K562 (cell line): ENCODE measurements around the gene ARV1. TPM values are rescaled to one million over a fixed set of nuclear protein-coding genes. Genes with fewer than 3 reads are reported as not detected.

Experiments used
- ATAC-seq: fragments of 200-7000 bp; cut with Tn5 transposase; 3 replicates; pipeline ENCODE4 v1.9.1; 2020; ENCODE audit warnings: moderate library complexity
- BruUV-seq: library from RNA; stranded (reverse); fragments of 400-500 nt; replicated peaks from 2 replicates; lab custom pipeline; 2021; lab: Mats Ljungman, UMichigan
- CTCF ChIA-PET: fragments of 300-600 bp; formaldehyde crosslinking; extraction: SDS; loops from one replicate; lab custom pipeline; 2021; ENCODE audit warnings: low intra/inter-chr PET ratio; lab: Yijun Ruan, JAX
- POLR2A ChIA-PET: fragments of 300-600, 350-650 bp; sonication (Branson Sonifier 250); formaldehyde crosslinking; extraction: SDS; loops from one replicate; lab custom pipeline; 2021; ENCODE audit warnings: antibody characterized with exemption, inconsistent platforms; lab: Yijun Ruan, JAX
- DNase-seq, 4 experiments: peaks; one replicate each; pipeline versions ENCODE4 v3.0.0 to v3.0.0-alpha.2; 2011 to 2018; ENCODE audit warnings: low spot score in 3 of 4, mixed read lengths in 3 of 4; ENCODE audit errors: extremely low read depth in 1 of 4
- FAIRE-seq: peaks from 2 replicates; lab custom pipeline; 2011; peaks lifted over from hg19 to GRCh38; lab: Jason Lieb, UNC
- H2AFZ ChIP-seq: 2 replicates; pipeline ENCODE4 v1.6.0; 2011; ENCODE audit warnings: low read depth, low read length, control low read depth, inconsistent platforms
- H3K27ac ChIP-seq: fragments of 200-600 bp; 3 replicates; pipeline ENCODE4 v1.8.0; 2011; ENCODE audit warnings: low read depth, mild to moderate bottlenecking, control low read depth, inconsistent platforms, low read length, moderate library complexity, mixed read lengths; ENCODE audit errors: extremely low read depth
- H3K27me3 ChIP-seq, 2 experiments: fragments of 300-600 bp in 1 of 2; 2 replicates in 1 of 2; 3 replicates in 1 of 2; pipeline versions ENCODE4 v1.6.0 to v1.8.0; 2011; ENCODE audit warnings: inconsistent platforms in 2 of 2, low read length in 2 of 2, mild to moderate bottlenecking in 1 of 2, mixed read lengths in 1 of 2, moderate library complexity in 1 of 2; ENCODE audit not compliant: control insufficient read depth in 2 of 2, insufficient read depth in 2 of 2
- H3K36me3 ChIP-seq: fragments of 300-600 bp; 3 replicates; pipeline ENCODE4 v1.8.0; 2011; ENCODE audit warnings: mild to moderate bottlenecking, low read length, inconsistent platforms; ENCODE audit not compliant: control insufficient read depth, insufficient read depth
- H3K4me1 ChIP-seq, 2 experiments: fragments of 200-600 bp in 1 of 2; replicated peaks in 1 of 2; 2 replicates in 1 of 2; 3 replicates in 1 of 2; pipeline versions ENCODE4 v1.5.1 to v1.8.0; 2011; ENCODE audit warnings: inconsistent platforms in 2 of 2, low read length in 2 of 2, mild to moderate bottlenecking in 1 of 2, mixed read lengths in 1 of 2, moderate library complexity in 1 of 2; ENCODE audit not compliant: control insufficient read depth in 2 of 2, insufficient read depth in 2 of 2
- H3K4me2 ChIP-seq: 2 replicates; pipeline ENCODE4 v1.6.1; 2011; ENCODE audit warnings: low read length, control low read depth, inconsistent platforms, mixed read lengths; ENCODE audit not compliant: insufficient read depth
- H3K4me3 ChIP-seq: fragments of 200-600 bp; sonication (generic), shearing (Covaris generic); 2 replicates; pipeline ENCODE4 v1.5.1; 2016; ENCODE audit warnings: control low read depth, inconsistent platforms
- H3K79me2 ChIP-seq: fragments of 200-600 bp; 3 replicates; pipeline ENCODE4 v1.8.0; 2011; ENCODE audit warnings: low read length, inconsistent platforms; ENCODE audit not compliant: control insufficient read depth, insufficient read depth
- H3K9ac ChIP-seq, 2 experiments: 2 replicates each; pipeline versions ENCODE4 v1.6.0 to v1.6.1; 2011; ENCODE audit warnings: low read depth in 2 of 2, low read length in 2 of 2, control low read depth in 1 of 2, inconsistent platforms in 1 of 2, mild to moderate bottlenecking in 1 of 2, mixed read lengths in 1 of 2; ENCODE audit not compliant: insufficient read depth in 1 of 2
- H3K9me1 ChIP-seq: one replicate; pipeline ENCODE4 v1.6.0; 2011; ENCODE audit warnings: inconsistent platforms, mild to moderate bottlenecking, low read length, moderate library complexity; ENCODE audit not compliant: control insufficient read depth, insufficient read depth
- H3K9me3 ChIP-seq: replicated peaks from 2 replicates; pipeline ENCODE4 v1.5.1; 2011; ENCODE audit warnings: low read depth, low read length, inconsistent platforms; ENCODE audit not compliant: control insufficient read depth, insufficient read depth
- H4K20me1 ChIP-seq: replicated peaks from 2 replicates; pipeline ENCODE4 v1.6.1; 2011; ENCODE audit warnings: low read length, inconsistent platforms, mixed read lengths; ENCODE audit not compliant: control insufficient read depth, insufficient read depth
- C11orf30 ChIP-seq: fragments of 450-650 bp; IDR thresholded peaks from 2 replicates; pipeline ENCODE4 v1.6.1; 2016; ENCODE audit warnings: low read depth, mild to moderate bottlenecking
- CTCF ChIP-seq, 3 experiments: IDR thresholded peaks in 2 of 3; conservative IDR thresholded peaks in 1 of 3; 2 replicates each; pipeline ENCODE4 v1.5.1; 2011 to 2012; ENCODE audit warnings: low read length in 3 of 3, mild to moderate bottlenecking in 3 of 3, control low read depth in 2 of 3, improper control_type of control experiment in 1 of 3, inconsistent platforms in 1 of 3, low read depth in 1 of 3, mixed read lengths in 1 of 3, moderate library complexity in 1 of 3; ENCODE audit not compliant: insufficient read depth in 2 of 3
- MAFG ChIP-seq: fragments of 450-650 bp; conservative IDR thresholded peaks from 2 replicates; pipeline ENCODE4 v1.6.1; 2016; ENCODE audit warnings: missing genetic modification characterization, missing compliant biosample characterization
- SP1 ChIP-seq: sonication (generic); formaldehyde crosslinking; IDR thresholded peaks from 2 replicates; pipeline ENCODE4 v1.8.1; 2022; ENCODE audit warnings: mild to moderate bottlenecking, missing genetic modification reagents
- SRSF7 ChIP-seq: fragments of 200-400 bp; formaldehyde crosslinking; optimal IDR thresholded peaks from 2 replicates; pipeline ENCODE3; 2017; ENCODE audit warnings: mild to moderate bottlenecking, low read depth, low read length
- ZNF316 ChIP-seq: fragments of 450-650 bp; IDR thresholded peaks from 2 replicates; pipeline ENCODE4 v1.6.1; 2016
- ZNF586 ChIP-seq: fragments of 450-650 bp; formaldehyde crosslinking; conservative IDR thresholded peaks from 2 replicates; pipeline ENCODE4 v1.4.0; 2020; ENCODE audit warnings: mild to moderate bottlenecking, moderate library complexity
- in situ Hi-C: fragments of 300-500 bp; cut with MboI; formaldehyde crosslinking; loops from 4 replicates; pipeline ENCODE4 v1.15.0; 2018; ENCODE audit warnings: inconsistent platforms, mixed read lengths
- intact Hi-C: fragments of 100-400 bp; cut with micrococcal nuclease; formaldehyde crosslinking; loops from 2 replicates; pipeline ENCODE4 v1.14.2; 2022
- polyA plus RNA-seq, 8 experiments: library from polyadenylated mRNA; depleted of rRNA in 4 of 8; stranded (reverse) in 5 of 8; unstranded in 3 of 8; fragments of >200 nt; fragmentation: Nextera tagmentation in 2 of 8; fragmentation: Illumina TruSeq in 1 of 8; extraction: Ambion mirVana in 2 of 8; extraction: Trizol in 1 of 8; gene quantifications; 2 replicates each; pipeline versions ENCODE4 v1.2.1 to v1.2.3, GENCODE V29; 2011 to 2014; ENCODE audit warnings: inconsistent platforms in 1 of 8, missing spikeins in 1 of 8
- total RNA-seq, 7 experiments: library from RNA; depleted of rRNA in 6 of 7; stranded (reverse); fragments of >200 nt in 6 of 7; fragmentation: Illumina TruSeq in 2 of 7; extraction: Trizol in 2 of 7; gene quantifications; 2 replicates each; pipeline versions ENCODE4 v1.2.1 to v1.2.3, GENCODE V29; 2011 to 2021; ENCODE audit warnings: low replicate concordance in 1 of 7

Gene ARV1
- total and polyA plus RNA-seq, 9 of the 15 experiments (the other 6 are each of a cell fraction or from before 2014, with no cell fraction given): 54.8 to 139 (median 74.0) TPM

DNA sequence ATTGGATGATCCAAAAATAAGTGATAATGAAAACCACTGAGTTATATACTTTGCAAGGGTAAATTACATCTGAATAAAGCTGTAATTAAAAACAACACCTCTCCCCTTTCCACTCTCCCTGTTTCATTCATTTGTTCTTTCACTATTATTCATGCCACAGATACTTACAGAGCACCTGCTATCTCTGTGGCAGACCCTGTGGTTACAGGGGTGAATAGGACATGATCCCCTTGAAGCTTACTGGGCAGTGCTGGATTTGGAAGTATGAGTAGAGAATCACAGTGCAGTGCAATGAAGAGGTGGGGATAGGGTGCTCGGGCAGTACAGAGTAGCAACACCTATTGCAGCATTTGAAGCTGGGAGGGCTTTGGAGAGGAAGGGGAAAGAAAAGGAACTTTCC lies 21.7 kb downstream of the ARV1 start (continued):
- TF ChIP-seq CTCF (IDR thresholded peaks at IDR 0.05 in 2 of 3, conservative IDR thresholded peaks at IDR 0.05 in 1 of 3; ENCODE audit: insufficient read depth in 2 of 3, low read depth in 1 of 3, low read length in 3 of 3): 0 out of 6 replicates have a peak, but pooled peaks of 1 of the 3 experiments have one; percentile 0
- TF ChIP-seq, all 486 proteins: peak for 5

DNA sequence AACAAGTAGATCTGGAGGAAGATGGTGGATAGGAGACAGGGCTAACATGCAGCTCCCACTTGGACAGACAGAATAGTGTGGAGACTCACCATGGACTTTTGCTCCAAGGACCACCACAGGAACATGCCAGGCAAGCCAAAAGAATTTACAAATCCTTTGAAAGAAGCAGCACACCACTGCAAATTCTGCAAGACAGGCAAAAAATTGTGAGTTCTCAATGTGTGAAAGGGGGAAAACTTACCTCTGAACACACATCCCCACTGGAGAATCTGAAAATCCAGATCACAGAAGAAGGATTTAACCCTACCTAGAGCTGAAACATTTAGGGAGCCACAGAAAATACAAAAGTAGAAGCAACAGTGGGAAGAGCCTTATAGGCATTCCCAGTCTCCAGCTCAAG lies 23.0 kb downstream of the ARV1 start:
- no peak overlapping the region for H3K27ac ChIP-seq
- no peak overlapping the region for H2AFZ ChIP-seq
- no peaks in the 10 kb centered on the region; the same call in 1 of the 2 replicates for H3K9me3 ChIP-seq
- no peak overlapping the region for H3K4me2 ChIP-seq
- no peaks in the 10 kb centered on the region for H3K4me1 ChIP-seq
- no peaks in the 10 kb centered on the region for H4K20me1 ChIP-seq
- peaks cover 44% of the 10 kb centered on the region for H3K36me3 ChIP-seq
- no TSS peak for BruUV-seq
- CTCF ChIA-PET: no interaction called here
- TF ChIP-seq SP1 (CRISPR knock-in tag) (no peak), ZNF316 (peak; percentile 58), MAFG (tag) (0 out of 2 replicates have a peak, but pooled peaks have one; percentile 20), SRSF7 (no peak), C11orf30 (peak; percentile 49; the same call in 1 of the 2 replicates), ZNF586 (no peak)
- TF ChIP-seq, all 486 proteins: peak for 3
- Histone ChIP-seq H3K9me1 (no peaks in the 10 kb centered on the region), H3K9ac (no peak overlapping the region), H3K79me2 (no peaks in the 10 kb centered on the region), H3K27me3 (no peaks in the 10 kb centered on the region), H3K4me3 (no peak overlapping the region)
- ATAC-seq (no peak), DNase-seq (no peak), FAIRE-seq (no peak)
- in situ Hi-C loops: no loop called here
- intact Hi-C loops: no loop called here
- POLR2A ChIA-PET: interaction anchor here (0.8 to 1.7 kb wide), 7 partner anchors 10 to 65 kb away, joined by 3 to 10 read pairs (median 3); no protein-coding TSS in a partner anchor
